ENCODE measurements around the gene BCL2A1.

GRCh38 chr15:79943820-79944219 is 27.2 kb downstream of the BCL2A1 start:
- TF ChIP-seq, protein P1, sequence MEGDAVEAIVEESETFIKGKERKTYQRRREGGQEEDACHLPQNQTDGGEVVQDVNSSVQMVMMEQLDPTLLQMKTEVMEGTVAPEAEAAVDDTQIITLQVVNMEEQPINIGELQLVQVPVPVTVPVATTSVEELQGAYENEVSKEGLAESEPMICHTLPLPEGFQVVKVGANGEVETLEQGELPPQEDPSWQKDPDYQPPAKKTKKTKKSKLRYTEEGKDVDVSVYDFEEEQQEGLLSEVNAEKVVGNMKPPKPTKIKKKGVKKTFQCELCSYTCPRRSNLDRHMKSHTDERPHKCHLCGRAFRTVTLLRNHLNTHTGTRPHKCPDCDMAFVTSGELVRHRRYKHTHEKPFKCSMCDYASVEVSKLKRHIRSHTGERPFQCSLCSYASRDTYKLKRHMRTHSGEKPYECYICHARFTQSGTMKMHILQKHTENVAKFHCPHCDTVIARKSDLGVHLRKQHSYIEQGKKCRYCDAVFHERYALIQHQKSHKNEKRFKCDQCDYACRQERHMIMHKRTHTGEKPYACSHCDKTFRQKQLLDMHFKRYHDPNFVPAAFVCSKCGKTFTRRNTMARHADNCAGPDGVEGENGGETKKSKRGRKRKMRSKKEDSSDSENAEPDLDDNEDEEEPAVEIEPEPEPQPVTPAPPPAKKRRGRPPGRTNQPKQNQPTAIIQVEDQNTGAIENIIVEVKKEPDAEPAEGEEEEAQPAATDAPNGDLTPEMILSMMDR (IDR thresholded peaks at IDR 0.05): no peak
- TF ChIP-seq POLR2A (IDR thresholded peaks at IDR 0.05): no peak
